ENCODE measurements around the gene RAB1B. TPM values are rescaled to one million over a fixed set of nuclear protein-coding genes. Genes with fewer than 3 reads are reported as not detected.

Gene RAB1B
- total and polyA plus RNA-seq, 3 donors from 2014 or later, result 63.2 to 180 (median 107) TPM

DNA sequence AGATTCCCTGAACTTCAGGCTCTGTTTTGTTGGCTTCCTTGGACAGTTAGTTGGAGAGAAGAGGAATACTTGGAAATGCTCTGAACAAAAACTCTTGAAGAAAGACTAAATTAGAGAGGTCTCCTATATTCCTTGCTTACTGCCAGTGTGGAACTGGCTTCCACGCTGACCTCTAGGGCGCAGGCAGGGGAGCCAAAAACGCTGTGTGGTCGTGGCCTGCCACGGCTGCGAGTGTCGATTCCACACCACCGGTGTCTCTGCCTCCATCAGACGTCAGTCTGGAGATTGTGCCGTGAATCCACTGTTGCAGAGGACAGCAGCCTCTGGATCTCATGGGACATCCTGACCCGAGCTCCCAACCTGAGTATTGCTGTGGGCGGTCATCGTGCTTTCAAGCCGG, 37.5 kb upstream of the RAB1B start:
- Histone ChIP-seq H3K4me3 (no peak overlapping the region), H3K9me3 (no peaks in the 10 kb centered on the region), H3K36me3 (ENCODE audit: low read depth, missing control alignments) (no peaks in the 10 kb centered on the region), H3K4me1 (no peaks in the 10 kb centered on the region), H3K27ac (no peak overlapping the region), H3K27me3 (no peaks in the 10 kb centered on the region)
- WGBS, 2 donors, result 89 to 92% methylated on average over 13 to 14 of the region's 14 CpGs
- no peak for DNase-seq
- no peak for TF ChIP-seq POLR2A (IDR thresholded peaks at IDR 0.05)
- TF ChIP-seq, protein P1, sequence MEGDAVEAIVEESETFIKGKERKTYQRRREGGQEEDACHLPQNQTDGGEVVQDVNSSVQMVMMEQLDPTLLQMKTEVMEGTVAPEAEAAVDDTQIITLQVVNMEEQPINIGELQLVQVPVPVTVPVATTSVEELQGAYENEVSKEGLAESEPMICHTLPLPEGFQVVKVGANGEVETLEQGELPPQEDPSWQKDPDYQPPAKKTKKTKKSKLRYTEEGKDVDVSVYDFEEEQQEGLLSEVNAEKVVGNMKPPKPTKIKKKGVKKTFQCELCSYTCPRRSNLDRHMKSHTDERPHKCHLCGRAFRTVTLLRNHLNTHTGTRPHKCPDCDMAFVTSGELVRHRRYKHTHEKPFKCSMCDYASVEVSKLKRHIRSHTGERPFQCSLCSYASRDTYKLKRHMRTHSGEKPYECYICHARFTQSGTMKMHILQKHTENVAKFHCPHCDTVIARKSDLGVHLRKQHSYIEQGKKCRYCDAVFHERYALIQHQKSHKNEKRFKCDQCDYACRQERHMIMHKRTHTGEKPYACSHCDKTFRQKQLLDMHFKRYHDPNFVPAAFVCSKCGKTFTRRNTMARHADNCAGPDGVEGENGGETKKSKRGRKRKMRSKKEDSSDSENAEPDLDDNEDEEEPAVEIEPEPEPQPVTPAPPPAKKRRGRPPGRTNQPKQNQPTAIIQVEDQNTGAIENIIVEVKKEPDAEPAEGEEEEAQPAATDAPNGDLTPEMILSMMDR (IDR thresholded peaks at IDR 0.05), result no peak
- intact Hi-C loops (cut with DNase I; ENCODE audit: low total_unique reads), result no loop called here

GRCh38 chr11:66231561-66231960, 36.9 kb upstream of the RAB1B start:
- Histone ChIP-seq H3K4me1 (no peaks in the 10 kb centered on the region), H3K4me3 (no peak overlapping the region), H3K27ac (no peak overlapping the region), H3K9me3 (no peaks in the 10 kb centered on the region), H3K36me3 (ENCODE audit: low read depth, missing control alignments) (no peaks in the 10 kb centered on the region), H3K27me3 (no peaks in the 10 kb centered on the region)
- 94 to 96% methylated on average over 7 of the region's 7 CpGs for WGBS, 2 donors
- TF ChIP-seq POLR2A (IDR thresholded peaks at IDR 0.05), result no peak
- TF ChIP-seq, protein P1 (IDR thresholded peaks at IDR 0.05), result no peak
- intact Hi-C loops (cut with DNase I; ENCODE audit: low total_unique reads), result no loop called here
- no peak for DNase-seq

DNA sequence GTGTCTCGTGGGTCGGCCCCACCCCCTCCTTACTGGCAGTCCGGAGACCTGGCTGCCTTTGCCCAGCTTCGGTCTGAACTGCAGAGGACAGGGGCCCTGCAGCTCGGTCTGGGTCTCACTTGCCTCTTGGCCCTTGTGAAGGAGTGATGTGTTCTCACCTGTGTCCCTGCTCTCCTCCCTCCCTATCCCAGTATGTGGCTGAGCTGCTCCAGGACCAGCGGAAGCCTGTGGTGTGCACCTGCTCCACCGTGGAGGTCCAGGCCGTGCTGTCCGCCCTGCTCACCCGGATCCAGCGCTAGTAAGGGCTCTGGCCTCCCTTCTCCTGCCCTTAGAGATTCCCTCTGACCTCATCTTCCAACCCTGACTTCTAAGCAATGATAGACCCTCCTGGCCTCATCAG, 35.7 kb upstream of the RAB1B start:
- intact Hi-C loops (cut with DNase I; ENCODE audit: low total_unique reads), result no loop called here
- Histone ChIP-seq H3K9me3 (no peaks in the 10 kb centered on the region), H3K36me3 (ENCODE audit: low read depth, missing control alignments) (no peaks in the 10 kb centered on the region), H3K27ac (no peak overlapping the region), H3K27me3 (no peaks in the 10 kb centered on the region), H3K4me3 (no peak overlapping the region), H3K4me1 (no peaks in the 10 kb centered on the region)
- no peak for DNase-seq
- WGBS, 2 donors, result 87 to 96% methylated on average over 5 to 11 of the region's 11 CpGs
- TF ChIP-seq, protein P1 (IDR thresholded peaks at IDR 0.05), result no peak

DNA sequence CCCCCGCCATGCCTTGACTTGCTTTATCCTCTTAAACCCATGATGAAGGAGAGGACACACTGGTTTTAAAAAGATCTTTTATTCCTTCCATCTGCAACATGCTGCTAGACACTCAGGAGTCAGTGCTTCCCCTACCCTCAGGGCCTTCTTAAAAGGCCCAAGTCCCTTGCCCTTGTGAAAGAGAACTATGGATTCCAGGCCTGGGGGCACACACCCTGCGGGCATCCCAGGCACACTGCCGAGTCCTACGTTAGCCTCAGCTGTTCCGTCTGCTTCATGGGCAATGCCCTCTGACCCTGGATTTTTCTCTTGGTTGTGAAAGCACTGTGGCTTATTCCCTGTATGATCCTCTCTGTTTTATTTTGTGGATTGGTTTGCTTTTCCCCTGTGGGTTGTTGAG, 35.1 kb upstream of the RAB1B start:
- TF ChIP-seq POLR2A (IDR thresholded peaks at IDR 0.05), result no peak
- TF ChIP-seq, protein P1 (IDR thresholded peaks at IDR 0.05), result no peak
- Histone ChIP-seq H3K27ac (no peak overlapping the region), H3K27me3 (no peaks in the 10 kb centered on the region), H3K9me3 (no peaks in the 10 kb centered on the region), H3K4me3 (no peak overlapping the region), H3K36me3 (ENCODE audit: low read depth, missing control alignments) (no peaks in the 10 kb centered on the region), H3K4me1 (no peaks in the 10 kb centered on the region)
- no peak for DNase-seq
- 96 to 98% methylated on average over 5 of the region's 5 CpGs for WGBS, 2 donors
- intact Hi-C loops (cut with DNase I; ENCODE audit: low total_unique reads), result no loop called here

DNA sequence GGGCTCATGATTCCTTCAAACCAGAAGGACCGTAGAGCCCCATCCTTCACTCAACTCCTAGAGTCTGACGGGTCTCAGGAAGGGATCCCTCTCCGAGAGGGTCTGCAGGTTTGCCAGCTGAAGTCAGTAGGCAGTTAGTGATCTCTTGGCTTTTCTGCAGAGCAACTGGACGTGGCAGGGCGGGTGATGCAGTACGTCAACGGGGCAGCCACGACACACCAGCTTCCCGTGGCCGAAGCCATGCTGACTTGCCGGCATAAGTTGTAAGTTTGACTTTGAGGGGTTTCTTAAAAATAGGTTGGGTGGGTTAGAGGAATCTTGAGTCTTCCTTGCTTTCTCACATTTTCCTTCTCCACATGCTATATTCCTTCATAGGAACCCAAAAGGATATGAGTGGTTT, 33.3 kb upstream of the RAB1B start:
- intact Hi-C loops (cut with DNase I; ENCODE audit: low total_unique reads), result no loop called here
- H3K36me3 ChIP-seq (ENCODE audit: low read depth, missing control alignments), result no peaks in the 10 kb centered on the region

More for the DNA sequence above, 33.3 kb upstream of the RAB1B start:
- Histone ChIP-seq H3K4me3 (no peak overlapping the region), H3K27ac (no peak overlapping the region), H3K9me3 (no peaks in the 10 kb centered on the region), H3K27me3 (no peaks in the 10 kb centered on the region), H3K4me1 (no peaks in the 10 kb centered on the region)
- TF ChIP-seq, protein P1 (IDR thresholded peaks at IDR 0.05), result no peak
- no peak for TF ChIP-seq POLR2A (IDR thresholded peaks at IDR 0.05)
- DNase-seq, result no peak
- 86 to 91% methylated on average over 11 of the region's 11 CpGs for WGBS, 2 donors
